HEK293 (cell line): ENCODE measurements around the gene CFAP299.

Source experiments
- CTCF ChIA-PET: fragments of 350-600 bp; formaldehyde crosslinking; extraction: SDS; loops from one replicate; lab custom pipeline; 2021; ENCODE audit warnings: antibody characterized with exemption; lab: Yijun Ruan, JAX
- POLR2A ChIA-PET: fragments of 300-600 bp; formaldehyde crosslinking; extraction: SDS; loops from one replicate; lab custom pipeline; 2020; ENCODE audit warnings: antibody characterized with exemption, inconsistent platforms; lab: Yijun Ruan, JAX
- H3K27ac ChIP-seq: fragments of 200-500 bp; sonication (Bioruptor generic); 2 replicates; pipeline ENCODE4 v1.5.1; 2014; ENCODE audit warnings: low read depth, low read length, control low read depth, inconsistent platforms; ENCODE audit errors: extremely low read depth
- H3K36me3 ChIP-seq, 2 experiments: fragments of 200-500 bp in 1 of 2; sonication (Bioruptor generic) in 1 of 2; 1 replicate in 1 of 2; 2 replicates in 1 of 2; pipeline ENCODE4 v1.5.1; 2014 to 2017; ENCODE audit warnings: inconsistent platforms in 2 of 2, low read length in 2 of 2; ENCODE audit not compliant: control insufficient read depth in 2 of 2, insufficient read depth in 1 of 2
- H3K4me1 ChIP-seq: fragments of 200-500 bp; sonication (Bioruptor generic); 2 replicates; pipeline ENCODE4 v1.5.1; 2014; ENCODE audit warnings: mild to moderate bottlenecking, low read length, inconsistent platforms; ENCODE audit not compliant: control insufficient read depth, insufficient read depth
- H3K4me3 ChIP-seq: 2 replicates; pipeline ENCODE4 v1.5.1; 2011; ENCODE audit warnings: low read depth, mild to moderate bottlenecking, control low read depth, low read length, moderate library complexity
- H3K9me3 ChIP-seq: fragments of 200-500 bp; sonication (Bioruptor generic); 2 replicates; pipeline ENCODE4 v1.5.1; 2014; ENCODE audit warnings: low read depth, low read length, inconsistent platforms; ENCODE audit not compliant: control insufficient read depth, insufficient read depth
- KLF7 ChIP-seq: fragments of 450-650 bp; formaldehyde crosslinking; IDR thresholded peaks from 2 replicates; pipeline ENCODE4 v1.5.1; 2016; ENCODE audit warnings: missing biosample characterization, missing genetic modification characterization, borderline replicate concordance
- ZBTB1 ChIP-seq: fragments of 450-650 bp; formaldehyde crosslinking; IDR thresholded peaks from 2 replicates; pipeline ENCODE4 v1.5.1; 2016; ENCODE audit warnings: missing biosample characterization, missing genetic modification characterization
- ZBTB7A ChIP-seq: fragments of 450-650 bp; formaldehyde crosslinking; IDR thresholded peaks from 2 replicates; pipeline ENCODE4 v1.5.1; 2016; ENCODE audit warnings: low read depth, missing biosample characterization, missing genetic modification characterization
- ZNF23 ChIP-seq: fragments of 450-650 bp; formaldehyde crosslinking; IDR thresholded peaks from 2 replicates; pipeline ENCODE4 v1.5.1; 2016; ENCODE audit warnings: missing biosample characterization, missing genetic modification characterization, borderline replicate concordance
- ZNF302 ChIP-seq: fragments of 450-650 bp; formaldehyde crosslinking; IDR thresholded peaks from 2 replicates; pipeline ENCODE4 v1.5.1; 2016; ENCODE audit warnings: missing biosample characterization, missing genetic modification characterization, low read depth
- ZNF341 ChIP-seq: fragments of 450-650 bp; formaldehyde crosslinking; IDR thresholded peaks from 2 replicates; pipeline ENCODE4; 2016; ENCODE audit warnings: low read depth, missing biosample characterization, missing genetic modification characterization
- ZNF404 ChIP-seq: fragments of 450-650 bp; formaldehyde crosslinking; IDR thresholded peaks from 2 replicates; pipeline ENCODE4 v1.5.1; 2017; ENCODE audit warnings: missing biosample characterization, missing genetic modification characterization
- ZNF416 ChIP-seq: fragments of 450-650 bp; formaldehyde crosslinking; IDR thresholded peaks from 2 replicates; pipeline ENCODE4 v1.5.1; 2016; ENCODE audit warnings: missing biosample characterization, missing genetic modification characterization
- ZNF600 ChIP-seq: fragments of 450-650 bp; formaldehyde crosslinking; IDR thresholded peaks from 2 replicates; pipeline ENCODE4 v1.5.1; 2016; ENCODE audit warnings: missing biosample characterization, missing genetic modification characterization
- ZNF701 ChIP-seq: fragments of 450-650 bp; formaldehyde crosslinking; IDR thresholded peaks from 2 replicates; pipeline ENCODE4 v1.5.1; 2016; ENCODE audit warnings: missing biosample characterization, missing genetic modification characterization
- ZNF707 ChIP-seq: fragments of 450-650 bp; formaldehyde crosslinking; IDR thresholded peaks from 2 replicates; pipeline ENCODE4 v1.5.1; 2016; ENCODE audit warnings: missing biosample characterization, missing genetic modification characterization
- TF ChIP-seq, protein P1 (sequence below): fragments of 450-650 bp; formaldehyde crosslinking; IDR thresholded peaks from 2 replicates; pipeline ENCODE4 v1.5.1; 2016; ENCODE audit warnings: missing biosample characterization, missing genetic modification characterization
- TF ChIP-seq, protein P2 (sequence below): fragments of 450-650 bp; formaldehyde crosslinking; IDR thresholded peaks from 2 replicates; pipeline ENCODE4 v1.5.1; 2017; ENCODE audit warnings: missing biosample characterization, missing genetic modification characterization
- TF ChIP-seq, protein P3 (sequence below): fragments of 450-650 bp; formaldehyde crosslinking; IDR thresholded peaks from 2 replicates; pipeline ENCODE4 v1.5.1; 2016; ENCODE audit warnings: missing biosample characterization, missing genetic modification characterization
- TF ChIP-seq, protein P4 (sequence below): fragments of 450-650 bp; formaldehyde crosslinking; IDR thresholded peaks from 2 replicates; pipeline ENCODE4 v1.5.1; 2016; ENCODE audit warnings: missing biosample characterization, missing genetic modification characterization
- TF ChIP-seq, protein P5 (sequence below): fragments of 450-650 bp; formaldehyde crosslinking; IDR thresholded peaks from 2 replicates; pipeline ENCODE4 v1.5.1; 2017; ENCODE audit warnings: missing biosample characterization, missing genetic modification characterization

The CFAP299 gene

DNA sequence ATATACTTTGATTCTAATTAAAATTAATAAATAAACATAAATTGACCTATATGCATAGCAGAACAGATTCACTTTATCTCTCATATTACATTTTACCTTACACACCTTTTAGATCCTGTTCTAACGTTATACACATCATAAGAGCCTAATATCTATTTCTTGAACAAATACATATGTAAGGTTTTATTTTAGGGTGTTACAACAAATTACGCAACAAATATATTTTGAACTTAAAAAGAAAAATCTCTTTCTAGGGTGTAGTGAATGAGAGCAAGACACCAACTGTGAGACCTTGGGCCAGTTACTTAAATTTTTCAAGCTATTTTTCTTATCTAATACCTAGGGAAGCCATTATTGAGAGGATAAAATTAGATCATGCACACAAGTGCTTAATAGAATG lies 191.2 kb downstream of the CFAP299 start:
- no peak overlapping the region for H3K27ac ChIP-seq
- H3K36me3 ChIP-seq = no peaks in the 10 kb centered on the region
- POLR2A ChIA-PET = no interaction called here
- H3K9me3 ChIP-seq = no peaks in the 10 kb centered on the region
- CTCF ChIA-PET = no interaction called here
- H3K4me3 ChIP-seq = no peak overlapping the region
- TF ChIP-seq ZNF404 (tag by site-specific recombination) = no peak
- TF ChIP-seq KLF7 (tag by site-specific recombination) = no peak
- TF ChIP-seq, protein P1, sequence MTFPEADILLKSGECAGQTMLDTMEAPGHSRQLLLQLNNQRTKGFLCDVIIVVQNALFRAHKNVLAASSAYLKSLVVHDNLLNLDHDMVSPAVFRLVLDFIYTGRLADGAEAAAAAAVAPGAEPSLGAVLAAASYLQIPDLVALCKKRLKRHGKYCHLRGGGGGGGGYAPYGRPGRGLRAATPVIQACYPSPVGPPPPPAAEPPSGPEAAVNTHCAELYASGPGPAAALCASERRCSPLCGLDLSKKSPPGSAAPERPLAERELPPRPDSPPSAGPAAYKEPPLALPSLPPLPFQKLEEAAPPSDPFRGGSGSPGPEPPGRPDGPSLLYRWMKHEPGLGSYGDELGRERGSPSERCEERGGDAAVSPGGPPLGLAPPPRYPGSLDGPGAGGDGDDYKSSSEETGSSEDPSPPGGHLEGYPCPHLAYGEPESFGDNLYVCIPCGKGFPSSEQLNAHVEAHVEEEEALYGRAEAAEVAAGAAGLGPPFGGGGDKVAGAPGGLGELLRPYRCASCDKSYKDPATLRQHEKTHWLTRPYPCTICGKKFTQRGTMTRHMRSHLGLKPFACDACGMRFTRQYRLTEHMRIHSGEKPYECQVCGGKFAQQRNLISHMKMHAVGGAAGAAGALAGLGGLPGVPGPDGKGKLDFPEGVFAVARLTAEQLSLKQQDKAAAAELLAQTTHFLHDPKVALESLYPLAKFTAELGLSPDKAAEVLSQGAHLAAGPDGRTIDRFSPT (tag by site-specific recombination) = no peak
- TF ChIP-seq ZNF341 (tag by site-specific recombination) = no peak
- TF ChIP-seq ZBTB7A = no peak
- H3K4me1 ChIP-seq = no peaks in the 10 kb centered on the region

DNA sequence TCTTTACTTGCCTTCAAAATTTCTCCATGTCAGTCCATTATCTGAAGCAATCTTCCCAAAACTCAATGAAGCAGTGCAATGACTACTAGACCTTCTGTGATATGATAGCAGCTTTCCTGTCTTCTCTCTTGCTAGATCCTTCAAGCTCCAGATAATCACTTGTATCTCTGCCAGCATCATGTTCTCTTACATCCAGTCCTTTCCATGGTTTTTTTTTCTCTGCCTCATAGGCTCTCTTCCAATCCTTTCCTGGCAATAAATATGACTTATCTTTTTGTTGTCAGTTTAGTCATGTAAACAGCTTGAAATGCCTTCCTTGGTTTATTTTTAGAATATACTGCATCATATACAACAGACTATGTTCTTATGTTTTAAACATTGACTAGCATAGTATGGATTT lies 193.5 kb downstream of the CFAP299 start:
- Histone ChIP-seq H3K4me1 (no peaks in the 10 kb centered on the region), H3K4me3 (no peak overlapping the region), H3K36me3 (no peaks in the 10 kb centered on the region), H3K27ac (no peak overlapping the region), H3K9me3 (no peaks in the 10 kb centered on the region)
- POLR2A ChIA-PET = no interaction called here
- TF ChIP-seq, protein P2, sequence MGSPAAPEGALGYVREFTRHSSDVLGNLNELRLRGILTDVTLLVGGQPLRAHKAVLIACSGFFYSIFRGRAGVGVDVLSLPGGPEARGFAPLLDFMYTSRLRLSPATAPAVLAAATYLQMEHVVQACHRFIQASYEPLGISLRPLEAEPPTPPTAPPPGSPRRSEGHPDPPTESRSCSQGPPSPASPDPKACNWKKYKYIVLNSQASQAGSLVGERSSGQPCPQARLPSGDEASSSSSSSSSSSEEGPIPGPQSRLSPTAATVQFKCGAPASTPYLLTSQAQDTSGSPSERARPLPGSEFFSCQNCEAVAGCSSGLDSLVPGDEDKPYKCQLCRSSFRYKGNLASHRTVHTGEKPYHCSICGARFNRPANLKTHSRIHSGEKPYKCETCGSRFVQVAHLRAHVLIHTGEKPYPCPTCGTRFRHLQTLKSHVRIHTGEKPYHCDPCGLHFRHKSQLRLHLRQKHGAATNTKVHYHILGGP (tag by site-specific recombination) = no peak
- TF ChIP-seq, protein P3, sequence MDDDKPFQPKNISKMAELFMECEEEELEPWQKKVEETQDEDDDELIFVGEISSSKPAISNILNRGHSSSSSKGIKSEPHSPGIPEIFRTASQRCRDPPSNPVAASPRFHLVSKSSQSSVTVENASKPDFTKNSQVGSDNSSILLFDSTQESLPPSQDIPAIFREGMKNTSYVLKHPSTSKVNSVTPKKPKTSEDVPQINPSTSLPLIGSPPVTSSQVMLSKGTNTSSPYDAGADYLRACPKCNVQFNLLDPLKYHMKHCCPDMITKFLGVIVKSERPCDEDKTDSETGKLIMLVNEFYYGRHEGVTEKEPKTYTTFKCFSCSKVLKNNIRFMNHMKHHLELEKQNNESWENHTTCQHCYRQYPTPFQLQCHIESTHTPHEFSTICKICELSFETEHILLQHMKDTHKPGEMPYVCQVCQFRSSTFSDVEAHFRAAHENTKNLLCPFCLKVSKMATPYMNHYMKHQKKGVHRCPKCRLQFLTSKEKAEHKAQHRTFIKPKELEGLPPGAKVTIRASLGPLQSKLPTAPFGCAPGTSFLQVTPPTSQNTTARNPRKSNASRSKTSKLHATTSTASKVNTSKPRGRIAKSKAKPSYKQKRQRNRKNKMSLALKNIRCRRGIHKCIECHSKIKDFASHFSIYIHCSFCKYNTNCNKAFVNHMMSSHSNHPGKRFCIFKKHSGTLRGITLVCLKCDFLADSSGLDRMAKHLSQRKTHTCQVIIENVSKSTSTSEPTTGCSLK (tag by site-specific recombination) = no peak
- no peak for TF ChIP-seq ZNF23
- TF ChIP-seq, protein P4, sequence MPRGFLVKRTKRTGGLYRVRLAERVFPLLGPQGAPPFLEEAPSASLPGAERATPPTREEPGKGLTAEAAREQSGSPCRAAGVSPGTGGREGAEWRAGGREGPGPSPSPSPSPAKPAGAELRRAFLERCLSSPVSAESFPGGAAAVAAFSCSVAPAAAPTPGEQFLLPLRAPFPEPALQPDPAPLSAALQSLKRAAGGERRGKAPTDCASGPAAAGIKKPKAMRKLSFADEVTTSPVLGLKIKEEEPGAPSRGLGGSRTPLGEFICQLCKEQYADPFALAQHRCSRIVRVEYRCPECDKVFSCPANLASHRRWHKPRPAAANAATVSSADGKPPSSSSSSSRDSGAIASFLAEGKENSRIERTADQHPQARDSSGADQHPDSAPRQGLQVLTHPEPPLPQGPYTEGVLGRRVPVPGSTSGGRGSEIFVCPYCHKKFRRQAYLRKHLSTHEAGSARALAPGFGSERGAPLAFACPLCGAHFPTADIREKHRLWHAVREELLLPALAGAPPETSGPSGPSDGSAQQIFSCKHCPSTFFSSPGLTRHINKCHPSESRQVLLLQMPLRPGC (tag by site-specific recombination) = no peak
- TF ChIP-seq ZNF302 (tag by site-specific recombination) = no peak
- TF ChIP-seq, protein P5, sequence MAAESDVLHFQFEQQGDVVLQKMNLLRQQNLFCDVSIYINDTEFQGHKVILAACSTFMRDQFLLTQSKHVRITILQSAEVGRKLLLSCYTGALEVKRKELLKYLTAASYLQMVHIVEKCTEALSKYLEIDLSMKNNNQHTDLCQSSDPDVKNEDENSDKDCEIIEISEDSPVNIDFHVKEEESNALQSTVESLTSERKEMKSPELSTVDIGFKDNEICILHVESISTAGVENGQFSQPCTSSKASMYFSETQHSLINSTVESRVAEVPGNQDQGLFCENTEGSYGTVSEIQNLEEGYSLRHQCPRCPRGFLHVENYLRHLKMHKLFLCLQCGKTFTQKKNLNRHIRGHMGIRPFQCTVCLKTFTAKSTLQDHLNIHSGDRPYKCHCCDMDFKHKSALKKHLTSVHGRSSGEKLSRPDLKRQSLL (tag by site-specific recombination) = no peak
- TF ChIP-seq ZNF701 (tag by site-specific recombination) = no peak
- TF ChIP-seq ZBTB1 (tag by site-specific recombination) = no peak
- TF ChIP-seq ZNF416 = no peak
- no peak for TF ChIP-seq ZNF600 (tag by site-specific recombination)
- TF ChIP-seq ZNF707 (tag by site-specific recombination) = no peak
- CTCF ChIA-PET = interaction anchor here (0.6 to 0.9 kb wide), 4 partner anchors 9 to 524 kb away, joined by 3 read pairs; no protein-coding TSS in a partner anchor
